IMR-90 (cell line): ENCODE data around the gene ERICH6. TPM values are rescaled to one million over a fixed set of nuclear protein-coding genes. Genes with fewer than 3 reads are reported as not detected.

Experiments
- ATAC-seq: fragments of 200-7000 bp; cut with Tn5 transposase; 2 replicates; pipeline ENCODE4 v1.9.1; 2020; ENCODE audit warnings: low read depth, mild to moderate bottlenecking, moderate library complexity
- BruUV-seq: library from RNA; stranded (reverse); fragments of 400-500 nt; replicated peaks from 2 replicates; lab custom pipeline; 2021; lab: Mats Ljungman, UMichigan
- CTCF ChIA-PET: fragments of 300-600 bp; formaldehyde crosslinking; extraction: SDS; loops from one replicate; lab custom pipeline; 2021; ENCODE audit warnings: antibody characterized with exemption; lab: Yijun Ruan, JAX
- POLR2A ChIA-PET: fragments of 300-600 bp; sonication (Branson Sonifier 250); formaldehyde crosslinking; loops from one replicate; lab custom pipeline; 2022; ENCODE audit warnings: antibody characterized with exemption; ENCODE audit not compliant: unreplicated experiment; lab: Charles Lee
- DNase-seq: peaks from one replicate; pipeline ENCODE4 v3.0.0; 2013
- H2AFZ ChIP-seq: replicated peaks from 2 replicates; pipeline ENCODE3; 2013; ENCODE audit warnings: low read length, mild to moderate bottlenecking; ENCODE audit not compliant: poor library complexity
- H2AK5ac ChIP-seq: 2 replicates; pipeline ENCODE4 v1.6.1; 2013; ENCODE audit warnings: low read depth, low read length, inconsistent platforms
- H2AK9ac ChIP-seq: replicated peaks from 2 replicates; pipeline ENCODE3; 2013; ENCODE audit warnings: mild to moderate bottlenecking, low read depth, low read length, moderate library complexity; ENCODE audit not compliant: poor library complexity
- H2BK120ac ChIP-seq: 2 replicates; pipeline ENCODE4 v1.6.1; 2013; ENCODE audit warnings: low read depth, low read length, inconsistent platforms
- H2BK15ac ChIP-seq: 3 replicates; pipeline ENCODE4 v1.6.1; 2013; ENCODE audit warnings: low read depth, low read length, inconsistent platforms
- H2BK20ac ChIP-seq: 2 replicates; pipeline ENCODE4 v1.6.1; 2013; ENCODE audit warnings: low read depth, mild to moderate bottlenecking, inconsistent platforms, low read length, moderate library complexity
- H2BK5ac ChIP-seq: 2 replicates; pipeline ENCODE4 v1.6.1; 2013; ENCODE audit warnings: mild to moderate bottlenecking, low read depth, low read length, inconsistent platforms; ENCODE audit not compliant: poor library complexity, severe bottlenecking
- H3K14ac ChIP-seq: replicated peaks from 2 replicates; pipeline ENCODE4 v1.6.1; 2013; ENCODE audit warnings: low read depth, low read length, inconsistent platforms
- H3K18ac ChIP-seq: 2 replicates; pipeline ENCODE4 v1.6.1; 2013; ENCODE audit warnings: low read depth, low read length, control low read depth
- H3K23ac ChIP-seq: 2 replicates; pipeline ENCODE4 v1.6.1; 2013; ENCODE audit warnings: low read depth, low read length, inconsistent platforms
- H3K27ac ChIP-seq: 2 replicates; pipeline ENCODE4 v1.5.1; 2013; ENCODE audit warnings: mild to moderate bottlenecking, control low read depth, low read length; ENCODE audit not compliant: insufficient read depth
- H3K27me3 ChIP-seq: 2 replicates; pipeline ENCODE4 v1.6.1; 2013; ENCODE audit warnings: low read length; ENCODE audit not compliant: control insufficient read depth, insufficient read depth
- H3K36me3 ChIP-seq: 2 replicates; pipeline ENCODE4 v1.6.1; 2013; ENCODE audit warnings: low read length, mixed read lengths; ENCODE audit not compliant: control insufficient read depth, insufficient read depth
- H3K4ac ChIP-seq: 2 replicates; pipeline ENCODE4 v1.6.1; 2013; ENCODE audit warnings: low read depth, low read length, inconsistent platforms
- H3K4me1 ChIP-seq: 2 replicates; pipeline ENCODE4 v1.6.1; 2013; ENCODE audit warnings: low read length, mixed read lengths; ENCODE audit not compliant: control insufficient read depth, insufficient read depth
- H3K4me2 ChIP-seq: 2 replicates; pipeline ENCODE4 v1.6.1; 2013; ENCODE audit warnings: low read depth, mild to moderate bottlenecking, control low read depth, low read length, moderate library complexity
- H3K4me3 ChIP-seq: 2 replicates; pipeline ENCODE4 v1.5.1; 2013; ENCODE audit warnings: low read depth, mild to moderate bottlenecking, control low read depth, low read length, moderate library complexity; ENCODE audit not compliant: insufficient read depth
- H3K56ac ChIP-seq: 2 replicates; pipeline ENCODE4 v1.6.1; 2013; ENCODE audit warnings: low read length, inconsistent platforms; ENCODE audit not compliant: insufficient read depth; ENCODE audit errors: extremely low read depth
- H3K79me1 ChIP-seq, 2 experiments: 2 replicates each; pipeline ENCODE4 v1.6.1; 2013; ENCODE audit warnings: low read length in 2 of 2, inconsistent platforms in 1 of 2, low read depth in 1 of 2
- H3K9ac ChIP-seq: 2 replicates; pipeline ENCODE4 v1.6.1; 2013; ENCODE audit warnings: low read depth, low read length, control low read depth
- H3K9me1 ChIP-seq: 2 replicates; pipeline ENCODE4 v1.6.1; 2013; ENCODE audit warnings: low read length, inconsistent platforms; ENCODE audit not compliant: insufficient read depth
- H3K9me3 ChIP-seq: 2 replicates; pipeline ENCODE4 v1.6.1; 2013; ENCODE audit warnings: low read length; ENCODE audit not compliant: control insufficient read depth, insufficient read depth
- H4K20me1 ChIP-seq: 2 replicates; pipeline ENCODE4 v1.6.1; 2013; ENCODE audit warnings: low read length, inconsistent platforms; ENCODE audit not compliant: insufficient read depth
- H4K5ac ChIP-seq: 2 replicates; pipeline ENCODE4 v1.6.1; 2013; ENCODE audit warnings: mild to moderate bottlenecking, low read depth, low read length, control low read depth
- H4K8ac ChIP-seq, 2 experiments: 2 replicates each; pipeline ENCODE4 v1.6.1; 2013; ENCODE audit warnings: low read depth in 2 of 2, low read length in 2 of 2, control low read depth in 1 of 2, inconsistent platforms in 1 of 2
- H4K91ac ChIP-seq: 2 replicates; pipeline ENCODE4 v1.6.1; 2013; ENCODE audit warnings: low read depth, low read length, inconsistent platforms; ENCODE audit not compliant: insufficient read depth
- MAFK ChIP-seq: IDR thresholded peaks from 2 replicates; pipeline ENCODE4 v1.6.1; 2012; ENCODE audit warnings: low read depth, low read length, improper control_type of control experiment
- MXI1 ChIP-seq: IDR thresholded peaks from 2 replicates; pipeline ENCODE4 v1.6.1; 2012; ENCODE audit warnings: low read depth, mild to moderate bottlenecking, low read length, moderate library complexity, borderline replicate concordance
- POLR2A ChIP-seq: IDR thresholded peaks from 2 replicates; pipeline ENCODE4 v1.6.1; 2012; ENCODE audit warnings: mild to moderate bottlenecking, low read depth, low read length
- RCOR1 ChIP-seq: IDR thresholded peaks from 2 replicates; pipeline ENCODE4 v1.6.1; 2012; ENCODE audit warnings: mild to moderate bottlenecking, low read length, improper control_type of control experiment; ENCODE audit not compliant: insufficient replicate concordance
- WGBS, 2 experiments: methylation state at CpG; one replicate each; pipeline versions ENCODE4 v1.1.5 to v1.1.7; 2013; ENCODE audit warnings: missing lambda C conversion rate in 2 of 2; ENCODE audit not compliant: insufficient read length in 1 of 2; ENCODE audit errors: extremely low coverage in 2 of 2; 5-methylcytosine and 5-hydroxymethylcytosine counted together
- dilution Hi-C: fragments of 300-500 bp; cut with HindIII; formaldehyde crosslinking; loops from one replicate; pipeline ENCODE4 v1.14.3; 2018; ENCODE audit warnings: low sequenced_read_pairs; ENCODE audit not compliant: unreplicated experiment
- in situ Hi-C: fragments of 300-500 bp; cut with MboI; formaldehyde crosslinking; loops from 3 replicates; pipeline ENCODE4 v1.14.3; 2019; ENCODE audit warnings: low sequenced_read_pairs, inconsistent platforms, mixed read lengths
- intact Hi-C: fragments of 100-400 bp; cut with micrococcal nuclease; formaldehyde crosslinking; loops from 2 replicates; pipeline ENCODE4 v1.10.0; 2022
- polyA plus RNA-seq, 3 experiments: library from polyadenylated mRNA; depleted of rRNA; stranded (reverse); fragments of >200 nt; gene quantifications; 2 replicates each; pipeline ENCODE4 v1.2.3, GENCODE V29; 2012; ENCODE audit warnings: low replicate concordance in 1 of 3
- total RNA-seq: library from RNA; depleted of rRNA; stranded (reverse); fragments of >200 nt; gene quantifications from 2 replicates; pipeline ENCODE4 v1.2.3, GENCODE V29; 2012
- TF ChIP-seq, protein P1 (sequence below): conservative IDR thresholded peaks from 2 replicates; pipeline ENCODE4 v1.5.1; 2012; ENCODE audit warnings: mild to moderate bottlenecking, low read depth, low read length, improper control_type of control experiment

The ERICH6 gene
- total and polyA plus RNA-seq, 2 of the 4 experiments (the other 2 are of a cell fraction) = under 0.01 TPM; not detected in 1

- Histone ChIP-seq H3K18ac (no peak overlapping the region), H3K36me3 (no peaks in the 10 kb centered on the region), H2BK15ac (no peak overlapping the region), H3K14ac (no peak overlapping the region), H3K79me1 (peaks cover 8 to 11% of the 10 kb centered on the region in 2 experiments; a peak in 3 of 4 replicates), H3K9me1 (no peaks in the 10 kb centered on the region; the same call in 1 of the 2 replicates), H2BK120ac (no peak overlapping the region), H3K4me2 (no peak overlapping the region), H3K9me3 (no peaks in the 10 kb centered on the region), H4K20me1 (peaks cover 8% of the 10 kb centered on the region; the same call in 1 of the 2 replicates), H3K4me1 (no peaks in the 10 kb centered on the region), H2AFZ (no peak overlapping the region), H3K9ac (no peak overlapping the region), H3K27me3 (no peaks in the 10 kb centered on the region), H4K5ac (no peak overlapping the region), H2BK20ac (no peak overlapping the region), H4K91ac (no peak overlapping the region), H2AK9ac (no peak overlapping the region), H2AK5ac (no peak overlapping the region), H3K23ac (no peak overlapping the region), H3K4ac (no peak overlapping the region), H4K8ac (no peak overlapping the region), H3K4me3 (no peak overlapping the region), H3K56ac (no peak overlapping the region), H3K27ac (no peak overlapping the region), H2BK5ac (no peak overlapping the region)
- CTCF ChIA-PET = no interaction called here
- no peak for TF ChIP-seq MXI1
- TF ChIP-seq POLR2A = no peak
- no peak for TF ChIP-seq MAFK
- TF ChIP-seq, protein P1, sequence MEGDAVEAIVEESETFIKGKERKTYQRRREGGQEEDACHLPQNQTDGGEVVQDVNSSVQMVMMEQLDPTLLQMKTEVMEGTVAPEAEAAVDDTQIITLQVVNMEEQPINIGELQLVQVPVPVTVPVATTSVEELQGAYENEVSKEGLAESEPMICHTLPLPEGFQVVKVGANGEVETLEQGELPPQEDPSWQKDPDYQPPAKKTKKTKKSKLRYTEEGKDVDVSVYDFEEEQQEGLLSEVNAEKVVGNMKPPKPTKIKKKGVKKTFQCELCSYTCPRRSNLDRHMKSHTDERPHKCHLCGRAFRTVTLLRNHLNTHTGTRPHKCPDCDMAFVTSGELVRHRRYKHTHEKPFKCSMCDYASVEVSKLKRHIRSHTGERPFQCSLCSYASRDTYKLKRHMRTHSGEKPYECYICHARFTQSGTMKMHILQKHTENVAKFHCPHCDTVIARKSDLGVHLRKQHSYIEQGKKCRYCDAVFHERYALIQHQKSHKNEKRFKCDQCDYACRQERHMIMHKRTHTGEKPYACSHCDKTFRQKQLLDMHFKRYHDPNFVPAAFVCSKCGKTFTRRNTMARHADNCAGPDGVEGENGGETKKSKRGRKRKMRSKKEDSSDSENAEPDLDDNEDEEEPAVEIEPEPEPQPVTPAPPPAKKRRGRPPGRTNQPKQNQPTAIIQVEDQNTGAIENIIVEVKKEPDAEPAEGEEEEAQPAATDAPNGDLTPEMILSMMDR = no peak
- TF ChIP-seq RCOR1 = no peak
- dilution Hi-C loops (no loop called here), in situ Hi-C loops (no loop called here), intact Hi-C loops (no loop called here)
- DNase-seq (peak; percentile 40), ATAC-seq (peak; percentile 44; the same call in 1 of the 2 replicates)
- no TSS peak for BruUV-seq
- POLR2A ChIA-PET = no interaction called here
- WGBS, 2 experiments = no CpG with 5 or more reads among the region's 9 CpGs
Observed at GRCh38 chr3:150733936-150734794, 30.4 kb upstream of the ERICH6 start.
